Peyer's patch (tissue), 4 donors: ENCODE data around the gene FUNDC1. TPM values are rescaled to one million over a fixed set of nuclear protein-coding genes. Genes with fewer than 3 reads are reported as not detected.

Source experiments
- DNase-seq, 3 donors: peaks; one replicate each; pipeline ENCODE4 v3.0.0-alpha.2; 2017 to 2019
- H3K27ac ChIP-seq, 4 donors: fragments of 200-600 bp; sonication (generic); one replicate each; pipeline ENCODE4 v1.5.1; 2016 to 2019
- H3K27me3 ChIP-seq, 2 donors: fragments of 200-600 bp; sonication (generic); one replicate each; pipeline ENCODE4 v1.5.1; 2019
- H3K36me3 ChIP-seq, 3 donors: fragments of 200-600 bp; sonication (generic); one replicate each; pipeline ENCODE4 v1.5.1; 2016 to 2019
- H3K4me1 ChIP-seq, 4 donors: fragments of 200-600 bp; sonication (generic); one replicate each; pipeline ENCODE4 v1.5.1; 2016 to 2019
- H3K4me3 ChIP-seq, 4 donors: fragments of 200-600 bp; sonication (generic); 1 replicate in 3 of 4; 2 replicates in 1 of 4; pipeline ENCODE4 v1.5.1; 2016 to 2019; ENCODE audit warnings: mild to moderate bottlenecking in 1 of 4
- H3K9me3 ChIP-seq, 4 donors: fragments of 200-600 bp; sonication (generic); one replicate each; pipeline ENCODE4 v1.5.1; 2016 to 2019; ENCODE audit warnings: mild to moderate bottlenecking in 1 of 4
- CTCF ChIP-seq, 6 experiments: fragments of 450-650 bp in 4 of 6; fragments of 200-600 bp in 2 of 6; sonication (generic) in 1 of 6; IDR thresholded peaks; one replicate each; pipeline ENCODE4 v1.5.1; 2017 to 2019; ENCODE audit warnings: antibody characterized with exemption in 6 of 6, mild to moderate bottlenecking in 3 of 6, moderate library complexity in 1 of 6
- POLR2A ChIP-seq, 2 donors: fragments of 450-650 bp; IDR thresholded peaks; one replicate each; pipeline ENCODE4 v1.5.1; 2017; ENCODE audit warnings: antibody characterized with exemption in 2 of 2, mild to moderate bottlenecking in 2 of 2, moderate library complexity in 2 of 2
- total RNA-seq, 4 donors: library from RNA; depleted of rRNA; stranded (reverse); fragments of >200 nt; gene quantifications; one replicate each; pipeline ENCODE4 v1.1.0, GENCODE V29; 2016

Gene FUNDC1
- total RNA-seq, 4 donors from 2014 or later = 3.4 to 6.1 (median 3.9) TPM; not detected in 1

- Histone ChIP-seq H3K9me3 (no peaks in the 10 kb centered on the region), H3K36me3 (no peaks in the 10 kb centered on the region), H3K27ac (no peak overlapping the region), H3K4me1 (no peaks in the 10 kb centered on the region), H3K27me3 (no peaks in the 10 kb centered on the region), H3K4me3 (no peak overlapping the region)
- DNase-seq = no peak
- TF ChIP-seq POLR2A (IDR thresholded peaks at IDR 0.05) (no peak), CTCF (IDR thresholded peaks at IDR 0.05) (no peak)
Observed at GRCh38 chrX:44503560-44503959, 39.1 kb downstream of the FUNDC1 start.

- Histone ChIP-seq H3K27ac (no peak overlapping the region), H3K9me3 (no peaks in the 10 kb centered on the region), H3K4me1 (no peaks in the 10 kb centered on the region)
Observed at GRCh38 chrX:44495091-44495490, 47.6 kb downstream of the FUNDC1 start.

GRCh38 chrX:44494357-44494756 is 48.3 kb downstream of the FUNDC1 start:
- Histone ChIP-seq H3K27me3 (no peaks in the 10 kb centered on the region), H3K4me3 (no peak overlapping the region), H3K36me3 (no peaks in the 10 kb centered on the region), H3K27ac (no peak overlapping the region), H3K4me1 (no peaks in the 10 kb centered on the region), H3K9me3 (no peaks in the 10 kb centered on the region)
- DNase-seq = no peak
- TF ChIP-seq CTCF (IDR thresholded peaks at IDR 0.05) (no peak), POLR2A (IDR thresholded peaks at IDR 0.05) (no peak)

More at GRCh38 chrX:44495091-44495490, 47.6 kb downstream of the FUNDC1 start:
- no peak overlapping the region for H3K4me3 ChIP-seq
- no peaks in the 10 kb centered on the region for H3K36me3 ChIP-seq
- no peaks in the 10 kb centered on the region for H3K27me3 ChIP-seq
- DNase-seq = no peak
- TF ChIP-seq CTCF (IDR thresholded peaks at IDR 0.05) = no peak

GRCh38 chrX:44489515-44489914 is 53.1 kb downstream of the FUNDC1 start:
- no peak for DNase-seq
- Histone ChIP-seq H3K4me3 (no peak overlapping the region), H3K27me3 (no peaks in the 10 kb centered on the region), H3K27ac (no peak overlapping the region), H3K4me1 (no peaks in the 10 kb centered on the region), H3K9me3 (no peaks in the 10 kb centered on the region), H3K36me3 (no peaks in the 10 kb centered on the region)
- TF ChIP-seq CTCF (IDR thresholded peaks at IDR 0.05) = no peak
- no peak for TF ChIP-seq POLR2A (IDR thresholded peaks at IDR 0.05)

- Histone ChIP-seq H3K36me3 (no peaks in the 10 kb centered on the region), H3K27ac (no peak overlapping the region), H3K4me3 (no peak overlapping the region), H3K9me3 (no peaks in the 10 kb centered on the region), H3K4me1 (no peaks in the 10 kb centered on the region), H3K27me3 (no peaks in the 10 kb centered on the region)
- DNase-seq = no peak
- no peak for TF ChIP-seq POLR2A (IDR thresholded peaks at IDR 0.05)
- no peak for TF ChIP-seq CTCF (IDR thresholded peaks at IDR 0.05)
Observed at GRCh38 chrX:44484607-44485146, 58.0 kb downstream of the FUNDC1 start.
